Neural cell (in vitro differentiated cells): ENCODE measurements around the gene OR51G2. TPM values are rescaled to one million over a fixed set of nuclear protein-coding genes. Genes with fewer than 3 reads are reported as not detected.
"Not testable (repeated sequence)": the region's sequence is repeated elsewhere in the genome, so short reads cannot be mapped to it uniquely, and the experiment has no call there.

Experiments
- H2AFZ ChIP-seq: fragments of 200-600, 300-800 bp; sonication (generic), shearing (Covaris generic); 2 replicates; pipeline ENCODE4 v1.6.0; 2014; ENCODE audit warnings: low read depth, mild to moderate bottlenecking, antibody characterized with exemption, low read length, moderate library complexity
- H3F3A ChIP-seq: fragments of 200-600 bp; shearing (Covaris generic); 2 replicates; pipeline ENCODE4 v1.6.1; 2016; ENCODE audit warnings: mild to moderate bottlenecking, moderate library complexity, mixed read lengths, antibody characterized with exemption, low read length; ENCODE audit not compliant: insufficient read depth, poor library complexity, severe bottlenecking
- H3K27ac ChIP-seq: fragments of 200-600, 300-800 bp; sonication (generic), shearing (Covaris generic); 2 replicates; pipeline ENCODE4 v1.5.1; 2014; ENCODE audit warnings: mild to moderate bottlenecking, low read length, moderate library complexity
- H3K27me3 ChIP-seq: fragments of 300-800, 200-600 bp; sonication (generic), shearing (Covaris generic); 2 replicates; pipeline ENCODE4 v1.6.0; 2014; ENCODE audit warnings: mild to moderate bottlenecking, low read depth, low read length, moderate library complexity; ENCODE audit not compliant: insufficient read depth
- H3K36me3 ChIP-seq: fragments of 300-800, 200-600 bp; sonication (generic), shearing (Covaris generic); 2 replicates; pipeline ENCODE4 v1.5.1; 2014; ENCODE audit warnings: mild to moderate bottlenecking, antibody characterized with exemption, low read length, moderate library complexity; ENCODE audit not compliant: insufficient read depth
- H3K4me2 ChIP-seq: fragments of 300-800, 200-600 bp; sonication (generic), shearing (Covaris generic); 2 replicates; pipeline ENCODE4 v1.6.0; 2014; ENCODE audit warnings: mild to moderate bottlenecking, low read length
- H3K4me3 ChIP-seq: fragments of 300-800, 200-600 bp; sonication (generic), shearing (Covaris generic); 2 replicates; pipeline ENCODE4 v1.5.1; 2014; ENCODE audit warnings: mild to moderate bottlenecking, low read length, moderate library complexity
- H3K79me2 ChIP-seq: fragments of 200-600 bp; shearing (Covaris generic); replicated peaks from 2 replicates; pipeline ENCODE4 v1.6.0; 2014; ENCODE audit warnings: mild to moderate bottlenecking, low read length, moderate library complexity; ENCODE audit not compliant: insufficient read depth
- H3K9ac ChIP-seq: fragments of 300-800, 200-600 bp; sonication (generic), shearing (Covaris generic); 2 replicates; pipeline ENCODE4 v1.6.1; 2016; ENCODE audit warnings: mild to moderate bottlenecking, low read length, mixed read lengths
- H3K9me2 ChIP-seq: fragments of 200-600 bp; shearing (Covaris generic); 2 replicates; pipeline ENCODE4 v1.6.1; 2016; ENCODE audit warnings: mild to moderate bottlenecking, low read length, mixed read lengths; ENCODE audit not compliant: insufficient read depth
- H3K9me3 ChIP-seq: fragments of 200-600, 300-800 bp; sonication (generic), shearing (Covaris generic); 2 replicates; pipeline ENCODE4 v1.6.1; 2016; ENCODE audit warnings: mild to moderate bottlenecking, mixed run types, low read length, moderate library complexity, mixed read lengths
- H4K20me1 ChIP-seq: fragments of 200-600 bp; shearing (Covaris generic); 2 replicates; pipeline ENCODE4 v1.6.1; 2016; ENCODE audit warnings: mild to moderate bottlenecking, mixed run types; ENCODE audit not compliant: insufficient read depth
- EP300 ChIP-seq: fragments of 450-650 bp; conservative IDR thresholded peaks from 2 replicates; pipeline ENCODE4 v1.6.1; 2014; ENCODE audit warnings: antibody characterized with exemption, mild to moderate bottlenecking, moderate library complexity; ENCODE audit not compliant: poor library complexity, severe bottlenecking
- EZH2 ChIP-seq: fragments of 200-600, 300-800 bp; shearing (Covaris generic), sonication (generic); IDR thresholded peaks from 2 replicates; pipeline ENCODE4 v1.6.1; 2014; ENCODE audit warnings: antibody characterized with exemption, low read length, borderline replicate concordance, mild to moderate bottlenecking; ENCODE audit not compliant: insufficient read depth, poor library complexity, severe bottlenecking
- MXI1 ChIP-seq: fragments of 450-650 bp; conservative IDR thresholded peaks from 2 replicates; pipeline ENCODE4 v1.6.1; 2014; ENCODE audit warnings: antibody characterized with exemption, mild to moderate bottlenecking; ENCODE audit not compliant: poor library complexity, severe bottlenecking
- POLR2AphosphoS5 ChIP-seq: IDR thresholded peaks from 2 replicates; pipeline ENCODE4 v1.6.1; 2012
- RAD21 ChIP-seq: fragments of 450-650 bp; conservative IDR thresholded peaks from 2 replicates; pipeline ENCODE4 v1.6.1; 2014; ENCODE audit warnings: antibody characterized with exemption, mild to moderate bottlenecking, moderate library complexity
- REST ChIP-seq: IDR thresholded peaks from 2 replicates; pipeline ENCODE4 v1.6.1; 2012; ENCODE audit warnings: borderline replicate concordance
- SMC3 ChIP-seq: fragments of 450-650 bp; conservative IDR thresholded peaks from 2 replicates; pipeline ENCODE4 v1.6.1; 2014; ENCODE audit warnings: antibody characterized with exemption, mild to moderate bottlenecking, moderate library complexity; ENCODE audit not compliant: poor library complexity
- TAF1 ChIP-seq: IDR thresholded peaks from 2 replicates; pipeline ENCODE4 v1.6.1; 2012; ENCODE audit warnings: low read depth
- polyA plus RNA-seq: library from polyadenylated mRNA; depleted of rRNA; stranded (reverse); fragments of >200 nt; gene quantifications from 2 replicates; pipeline ENCODE4 v1.2.3, GENCODE V29; 2014
- TF ChIP-seq, protein P1 (sequence below): fragments of 450-650 bp; IDR thresholded peaks from 2 replicates; pipeline ENCODE4 v1.5.1; 2014; ENCODE audit warnings: antibody characterized with exemption, mild to moderate bottlenecking, moderate library complexity; ENCODE audit not compliant: poor library complexity, severe bottlenecking

Gene OR51G2
- polyA plus RNA-seq, 1 donor from 2014 or later = not detected

- no peak for TF ChIP-seq MXI1
- no peak for TF ChIP-seq SMC3
- no peak for TF ChIP-seq RAD21
- TF ChIP-seq POLR2AphosphoS5 = no peak
- no peak for TF ChIP-seq TAF1
- TF ChIP-seq EP300 = no peak
- TF ChIP-seq EZH2 = no peak
- no peak for TF ChIP-seq REST
- TF ChIP-seq, protein P1, sequence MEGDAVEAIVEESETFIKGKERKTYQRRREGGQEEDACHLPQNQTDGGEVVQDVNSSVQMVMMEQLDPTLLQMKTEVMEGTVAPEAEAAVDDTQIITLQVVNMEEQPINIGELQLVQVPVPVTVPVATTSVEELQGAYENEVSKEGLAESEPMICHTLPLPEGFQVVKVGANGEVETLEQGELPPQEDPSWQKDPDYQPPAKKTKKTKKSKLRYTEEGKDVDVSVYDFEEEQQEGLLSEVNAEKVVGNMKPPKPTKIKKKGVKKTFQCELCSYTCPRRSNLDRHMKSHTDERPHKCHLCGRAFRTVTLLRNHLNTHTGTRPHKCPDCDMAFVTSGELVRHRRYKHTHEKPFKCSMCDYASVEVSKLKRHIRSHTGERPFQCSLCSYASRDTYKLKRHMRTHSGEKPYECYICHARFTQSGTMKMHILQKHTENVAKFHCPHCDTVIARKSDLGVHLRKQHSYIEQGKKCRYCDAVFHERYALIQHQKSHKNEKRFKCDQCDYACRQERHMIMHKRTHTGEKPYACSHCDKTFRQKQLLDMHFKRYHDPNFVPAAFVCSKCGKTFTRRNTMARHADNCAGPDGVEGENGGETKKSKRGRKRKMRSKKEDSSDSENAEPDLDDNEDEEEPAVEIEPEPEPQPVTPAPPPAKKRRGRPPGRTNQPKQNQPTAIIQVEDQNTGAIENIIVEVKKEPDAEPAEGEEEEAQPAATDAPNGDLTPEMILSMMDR = no peak
- Histone ChIP-seq H2AFZ (no peak overlapping the region), H3K79me2 (no peaks in the 10 kb centered on the region), H3F3A (no peaks in the 10 kb centered on the region), H4K20me1 (no peaks in the 10 kb centered on the region), H3K36me3 (no peaks in the 10 kb centered on the region), H3K9me2 (no peaks in the 10 kb centered on the region), H3K9ac (no peak overlapping the region), H3K27me3 (no peaks in the 10 kb centered on the region), H3K4me2 (no peak overlapping the region), H3K9me3 (no peaks in the 10 kb centered on the region), H3K27ac (no peak overlapping the region), H3K4me3 (no peak overlapping the region)
Measured at GRCh38 chr11:4960877-4961276, 41.7 kb upstream of the OR51G2 start.

- TF ChIP-seq REST = no peak
- TF ChIP-seq SMC3 = no peak
- no peak for TF ChIP-seq MXI1
- TF ChIP-seq EZH2 = no peak
- TF ChIP-seq, protein P1 = no peak
- no peak for TF ChIP-seq RAD21
- no peaks in the 10 kb centered on the region for H3K9me3 ChIP-seq
- no peaks in the 10 kb centered on the region for H3K79me2 ChIP-seq
- no peaks in the 10 kb centered on the region for H3F3A ChIP-seq
- H3K4me3 ChIP-seq = no peak overlapping the region
- no peaks in the 10 kb centered on the region for H3K27me3 ChIP-seq
- H3K9me2 ChIP-seq = no peaks in the 10 kb centered on the region
- no peak overlapping the region for H3K4me2 ChIP-seq
- no peaks in the 10 kb centered on the region for H4K20me1 ChIP-seq
- H3K36me3 ChIP-seq = no peaks in the 10 kb centered on the region
- H2AFZ ChIP-seq = no peak overlapping the region
- H3K9ac ChIP-seq = no peak overlapping the region
- H3K27ac ChIP-seq = no peak overlapping the region
Measured at GRCh38 chr11:4957396-4957795, 38.2 kb upstream of the OR51G2 start.

DNA sequence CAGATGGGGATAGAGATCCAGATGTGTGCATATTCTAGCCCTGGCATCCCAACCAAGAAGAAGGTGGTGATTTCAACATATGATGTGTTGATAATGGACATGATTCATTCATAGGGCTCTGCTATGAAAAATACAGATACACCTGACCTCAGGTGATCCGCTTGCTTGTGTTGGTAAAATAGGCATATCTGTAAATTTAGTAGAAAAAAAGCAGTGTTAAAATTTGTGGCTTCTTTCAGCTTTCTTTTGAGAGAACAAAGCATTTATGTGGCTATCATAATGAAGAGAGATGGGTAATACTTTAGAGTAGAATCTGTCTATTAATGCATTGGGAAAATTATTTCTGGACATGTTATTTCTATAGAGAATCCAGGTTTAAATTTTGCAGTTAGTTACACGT, 36.5 kb upstream of the OR51G2 start, which contains the start of gene OR51A2:
OR51A2 (minus strand) TSS at position 101 of the 400 bp plus-strand sequence; CDS start at position 101, 0 bp downstream.
- not testable (repeated sequence) for H3K4me3 ChIP-seq, H3K9me2 ChIP-seq, H3K9me3 ChIP-seq, H3F3A ChIP-seq, H3K79me2 ChIP-seq, H3K27ac ChIP-seq, H4K20me1 ChIP-seq, H3K36me3 ChIP-seq, H2AFZ ChIP-seq, H3K27me3 ChIP-seq, H3K9ac ChIP-seq, H3K4me2 ChIP-seq
